Measurements from ENCODE around the gene SLAMF1. TPM values are rescaled to one million over a fixed set of nuclear protein-coding genes. Genes with fewer than 3 reads are reported as not detected.
"Not testable (repeated sequence)": the region's sequence is repeated elsewhere in the genome, so short reads cannot be mapped to it uniquely, and the experiment has no call there.

The SLAMF1 gene
- total RNA-seq, 1 donor from 2014 or later: not detected

DNA sequence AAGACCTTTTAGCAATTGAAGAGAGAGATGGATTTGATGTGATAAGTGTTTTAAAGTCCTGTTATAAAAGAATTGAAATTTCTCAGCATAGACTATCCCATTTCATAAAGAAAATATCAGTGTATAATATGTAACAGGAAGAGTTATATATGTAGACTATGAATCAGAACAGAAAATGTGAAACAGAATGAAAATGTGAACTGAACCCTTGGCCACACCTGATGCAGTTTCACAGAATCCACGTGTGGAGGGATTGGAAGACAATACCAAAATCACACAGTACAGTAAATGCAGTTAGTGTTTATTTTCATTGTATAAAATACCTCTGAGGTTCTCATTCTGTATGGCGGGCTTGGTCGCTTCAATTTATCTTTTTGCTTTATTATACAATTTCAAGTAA, 9.9 kb upstream of the SLAMF1 start:
- Mint-ChIP-seq H3K9me3 (no peaks in the 10 kb centered on the region), H3K27ac (ENCODE audit: unreplicated experiment) (no peak overlapping the region), H3K4me3 (no peak overlapping the region), H3K36me3 (ENCODE audit: low read depth) (no peaks in the 10 kb centered on the region), H3K4me1 (peaks cover 10% of the 10 kb centered on the region), H3K27me3 (ENCODE audit: low read depth) (peaks cover 4% of the 10 kb centered on the region)
- TF ChIP-seq, protein P1, sequence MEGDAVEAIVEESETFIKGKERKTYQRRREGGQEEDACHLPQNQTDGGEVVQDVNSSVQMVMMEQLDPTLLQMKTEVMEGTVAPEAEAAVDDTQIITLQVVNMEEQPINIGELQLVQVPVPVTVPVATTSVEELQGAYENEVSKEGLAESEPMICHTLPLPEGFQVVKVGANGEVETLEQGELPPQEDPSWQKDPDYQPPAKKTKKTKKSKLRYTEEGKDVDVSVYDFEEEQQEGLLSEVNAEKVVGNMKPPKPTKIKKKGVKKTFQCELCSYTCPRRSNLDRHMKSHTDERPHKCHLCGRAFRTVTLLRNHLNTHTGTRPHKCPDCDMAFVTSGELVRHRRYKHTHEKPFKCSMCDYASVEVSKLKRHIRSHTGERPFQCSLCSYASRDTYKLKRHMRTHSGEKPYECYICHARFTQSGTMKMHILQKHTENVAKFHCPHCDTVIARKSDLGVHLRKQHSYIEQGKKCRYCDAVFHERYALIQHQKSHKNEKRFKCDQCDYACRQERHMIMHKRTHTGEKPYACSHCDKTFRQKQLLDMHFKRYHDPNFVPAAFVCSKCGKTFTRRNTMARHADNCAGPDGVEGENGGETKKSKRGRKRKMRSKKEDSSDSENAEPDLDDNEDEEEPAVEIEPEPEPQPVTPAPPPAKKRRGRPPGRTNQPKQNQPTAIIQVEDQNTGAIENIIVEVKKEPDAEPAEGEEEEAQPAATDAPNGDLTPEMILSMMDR (conservative IDR thresholded peaks at IDR 0.05): no peak
- no peak for DNase-seq (ENCODE audit: low read depth, low spot score)

- no peaks in the 10 kb centered on the region for H3K27me3 Mint-ChIP-seq (ENCODE audit: low read depth)
- H3K27ac Mint-ChIP-seq (ENCODE audit: unreplicated experiment): no peak overlapping the region
- H3K4me3 Mint-ChIP-seq: no peak overlapping the region
- H3K4me1 Mint-ChIP-seq: peaks cover 11% of the 10 kb centered on the region
- DNase-seq (ENCODE audit: low read depth, low spot score): no peak
- TF ChIP-seq, protein P1 (conservative IDR thresholded peaks at IDR 0.05): no peak
- no peaks in the 10 kb centered on the region for H3K9me3 Mint-ChIP-seq
- H3K36me3 Mint-ChIP-seq (ENCODE audit: low read depth): no peaks in the 10 kb centered on the region
Observed at GRCh38 chr1:160653620-160654016, 6.8 kb upstream of the SLAMF1 start.

- Mint-ChIP-seq H3K36me3 (ENCODE audit: low read depth) (no peaks in the 10 kb centered on the region), H3K27me3 (ENCODE audit: low read depth) (no peaks in the 10 kb centered on the region), H3K4me3 (no peak overlapping the region), H3K9me3 (no peaks in the 10 kb centered on the region), H3K27ac (ENCODE audit: unreplicated experiment) (no peak overlapping the region), H3K4me1 (peaks cover 11% of the 10 kb centered on the region)
- TF ChIP-seq, protein P1 (conservative IDR thresholded peaks at IDR 0.05): no peak
- DNase-seq (ENCODE audit: low read depth, low spot score): no peak
Observed at GRCh38 chr1:160652924-160653619, 6.2 kb upstream of the SLAMF1 start.

GRCh38 chr1:160652065-160652641, 5.3 kb upstream of the SLAMF1 start:
- H3K36me3 Mint-ChIP-seq (ENCODE audit: low read depth); H3K9me3 Mint-ChIP-seq; H3K27me3 Mint-ChIP-seq (ENCODE audit: low read depth); DNase-seq (ENCODE audit: low read depth, low spot score); H3K4me3 Mint-ChIP-seq; H3K27ac Mint-ChIP-seq (ENCODE audit: unreplicated experiment): not testable (repeated sequence)
- H3K4me1 Mint-ChIP-seq: peaks cover 11% of the 10 kb centered on the region

GRCh38 chr1:160651433-160652064, 4.7 kb upstream of the SLAMF1 start:
- H3K4me3 Mint-ChIP-seq: no peak overlapping the region
- H3K27ac Mint-ChIP-seq (ENCODE audit: unreplicated experiment): no peak overlapping the region
- H3K27me3 Mint-ChIP-seq (ENCODE audit: low read depth): peaks cover 3% of the 10 kb centered on the region
- no peak for DNase-seq (ENCODE audit: low read depth, low spot score)
- no peaks in the 10 kb centered on the region for H3K9me3 Mint-ChIP-seq
- peaks cover 11% of the 10 kb centered on the region for H3K4me1 Mint-ChIP-seq
- H3K36me3 Mint-ChIP-seq (ENCODE audit: low read depth): no peaks in the 10 kb centered on the region
- TF ChIP-seq, protein P1 (conservative IDR thresholded peaks at IDR 0.05): no peak

- Mint-ChIP-seq H3K27ac (ENCODE audit: unreplicated experiment) (no peak overlapping the region), H3K9me3 (no peaks in the 10 kb centered on the region), H3K4me1 (peaks cover 7% of the 10 kb centered on the region), H3K27me3 (ENCODE audit: low read depth) (peaks cover 3% of the 10 kb centered on the region), H3K4me3 (no peak overlapping the region), H3K36me3 (ENCODE audit: low read depth) (no peaks in the 10 kb centered on the region)
- DNase-seq (ENCODE audit: low read depth, low spot score): no peak
- TF ChIP-seq, protein P1 (conservative IDR thresholded peaks at IDR 0.05): no peak
Observed at GRCh38 chr1:160647329-160647720, 481 bp upstream of the SLAMF1 start.

Data from neural crest cell (in vitro differentiated cells).